ENCODE data around the gene MYO1D.
"Not testable (repeated sequence)": the region's sequence is repeated elsewhere in the genome, so short reads cannot be mapped to it uniquely, and the experiment has no call there.

The MYO1D gene

DNA sequence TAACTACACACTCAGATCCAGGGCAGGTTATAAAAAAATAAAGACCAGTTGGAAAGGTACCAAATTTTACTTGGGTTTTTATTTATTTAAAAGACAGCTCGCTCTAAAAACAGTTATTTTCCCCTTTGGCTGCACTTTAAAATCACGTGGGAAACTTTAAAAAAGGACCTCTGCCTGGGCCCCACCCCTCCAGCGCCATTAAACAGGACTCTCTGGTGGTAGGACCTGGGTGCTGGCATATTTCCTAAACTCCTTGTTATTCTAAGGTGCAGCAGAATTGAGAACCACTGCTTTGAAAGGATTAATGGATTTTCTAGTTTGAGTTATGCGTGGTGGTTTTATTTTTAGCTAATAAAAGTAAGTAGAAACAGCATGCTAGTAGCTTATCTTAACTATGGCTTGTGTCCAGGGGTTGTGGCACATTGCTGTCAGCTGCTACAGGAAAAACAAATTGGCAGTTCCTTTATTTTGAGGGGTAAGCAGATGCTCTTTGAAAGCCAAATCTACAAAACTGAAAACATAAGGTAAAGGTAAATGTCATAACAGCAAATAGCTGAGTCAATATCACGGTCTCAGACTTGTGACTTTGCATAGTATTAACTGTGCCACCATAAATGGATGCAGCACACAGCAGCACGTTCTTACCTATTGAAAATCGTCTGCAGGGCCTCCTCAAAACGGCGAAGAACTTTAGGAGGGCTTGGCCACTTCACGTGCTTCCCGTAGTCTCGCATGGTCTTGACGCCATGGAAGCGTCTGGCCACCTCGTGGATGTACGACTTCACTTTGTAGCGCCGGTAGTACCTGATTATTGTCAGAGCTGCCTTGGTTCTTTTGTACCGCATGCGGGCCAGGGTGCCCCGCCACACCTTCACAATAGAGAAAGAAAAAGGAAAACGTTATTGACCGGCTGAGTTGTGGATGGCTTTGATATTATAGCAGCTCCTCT is 218.2 kb downstream of the MYO1D start:
- H3K4me3 ChIP-seq (ENCODE audit: low read depth, low read length), result no peak overlapping the region
- DNase-seq (ENCODE audit: low read depth), result no peak

DNA sequence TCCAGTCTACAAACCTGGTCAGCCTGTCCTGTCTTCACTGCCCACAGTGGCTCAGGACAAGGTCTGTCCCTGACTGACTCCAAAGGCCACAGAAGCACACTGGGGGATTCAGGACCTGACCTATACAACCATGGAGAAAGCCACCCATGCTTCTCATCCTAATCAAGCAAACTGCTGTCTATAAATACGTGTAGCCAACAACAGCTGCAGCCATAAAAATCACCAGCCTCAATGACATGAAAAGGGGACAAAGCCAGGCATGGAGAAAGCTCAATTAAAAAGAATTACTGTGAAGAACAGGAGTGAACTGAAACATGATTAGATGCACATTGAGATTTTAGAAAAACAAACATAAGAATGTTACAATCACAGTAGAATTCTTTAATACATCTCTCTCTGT is 220.0 kb downstream of the MYO1D start:
- no peak overlapping the region for H3K4me3 ChIP-seq (ENCODE audit: low read depth, low read length)
- DNase-seq (ENCODE audit: low read depth), result no peak

DNA sequence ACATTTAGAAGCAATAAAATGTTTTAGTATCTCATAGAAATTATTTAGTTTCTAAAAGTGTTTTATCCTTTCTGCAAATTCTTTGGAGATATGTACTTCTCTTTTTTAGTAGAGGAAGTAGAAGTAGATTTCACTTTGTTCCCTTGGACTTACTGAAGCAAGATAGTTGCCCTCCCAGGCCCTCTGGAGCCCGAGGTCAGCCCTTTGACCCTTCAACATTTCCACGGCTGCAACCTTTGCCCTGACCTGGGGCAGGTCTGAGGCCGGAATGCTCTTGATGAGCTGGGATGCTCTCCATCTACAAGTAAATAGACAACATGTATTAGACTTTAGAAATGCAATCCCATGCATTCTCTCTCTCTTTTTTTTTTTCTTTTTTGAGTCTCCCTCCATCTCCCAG is 222.6 kb downstream of the MYO1D start:
- H3K4me3 ChIP-seq (ENCODE audit: low read depth, low read length), result no peak overlapping the region
- no peak for DNase-seq (ENCODE audit: low read depth)

DNA sequence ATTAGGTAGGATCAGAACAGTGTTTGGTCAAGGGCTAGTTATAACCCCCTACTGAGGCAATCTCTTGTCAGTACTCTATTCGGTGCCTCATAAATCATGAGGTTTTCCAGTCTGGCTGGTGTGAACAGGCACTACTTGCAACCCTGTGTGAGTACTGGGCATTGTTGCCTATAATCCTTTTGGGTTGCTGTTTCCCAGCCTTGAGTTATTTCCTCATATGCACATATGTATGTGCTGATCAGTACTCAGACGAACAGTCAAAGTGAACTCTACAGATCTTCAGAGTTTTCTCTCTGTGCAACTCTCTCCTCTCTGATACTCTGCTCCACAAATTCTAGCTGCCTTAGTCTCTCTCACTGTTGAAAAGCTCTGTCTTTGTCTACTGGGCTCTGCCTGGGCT is 225.8 kb downstream of the MYO1D start:
- DNase-seq (ENCODE audit: low read depth), result no peak
- no peak overlapping the region for H3K4me3 ChIP-seq (ENCODE audit: low read depth, low read length)

DNA sequence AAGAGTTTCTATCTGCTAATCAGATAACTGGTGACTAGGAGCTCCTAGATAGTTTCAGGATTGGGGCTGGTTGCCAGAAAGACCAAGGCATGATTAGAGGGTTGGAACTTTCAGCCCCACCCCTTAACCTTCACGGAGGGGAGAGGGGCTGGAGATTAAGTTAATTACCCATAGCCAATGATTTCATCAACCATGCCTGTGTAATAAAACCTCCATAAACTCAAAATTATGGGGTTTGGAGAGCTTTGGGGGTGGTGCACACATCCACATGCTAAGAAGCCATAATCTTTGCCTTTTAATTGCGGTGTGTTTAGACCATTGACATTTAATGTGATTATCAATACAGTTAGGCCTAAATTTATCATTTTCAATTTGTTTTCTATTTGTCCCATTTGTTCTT is 228.5 kb downstream of the MYO1D start:
- DNase-seq (ENCODE audit: low read depth), result no peak
- no peak overlapping the region for H3K4me3 ChIP-seq (ENCODE audit: low read depth, low read length)

DNA sequence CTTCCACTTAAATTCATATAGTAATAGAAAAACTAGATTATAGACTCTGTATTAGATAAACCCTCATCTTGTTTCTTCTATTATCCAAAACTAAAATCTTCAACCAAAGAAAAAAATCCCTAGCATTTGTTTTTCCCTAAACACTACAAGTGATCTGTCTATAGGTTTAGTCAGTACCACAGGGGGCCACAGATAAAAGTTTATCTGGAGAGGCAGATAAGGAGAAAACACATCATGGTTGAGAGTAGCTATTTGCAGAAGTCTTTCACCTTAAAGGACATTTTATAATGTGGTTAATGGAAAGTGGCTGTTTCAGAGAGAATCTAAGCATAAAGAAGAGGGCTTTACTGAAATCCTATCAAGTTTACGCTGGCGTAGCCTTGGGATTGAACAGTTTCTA is 230.0 kb downstream of the MYO1D start:
- no peak overlapping the region for H3K4me3 ChIP-seq (ENCODE audit: low read depth, low read length)

DNA sequence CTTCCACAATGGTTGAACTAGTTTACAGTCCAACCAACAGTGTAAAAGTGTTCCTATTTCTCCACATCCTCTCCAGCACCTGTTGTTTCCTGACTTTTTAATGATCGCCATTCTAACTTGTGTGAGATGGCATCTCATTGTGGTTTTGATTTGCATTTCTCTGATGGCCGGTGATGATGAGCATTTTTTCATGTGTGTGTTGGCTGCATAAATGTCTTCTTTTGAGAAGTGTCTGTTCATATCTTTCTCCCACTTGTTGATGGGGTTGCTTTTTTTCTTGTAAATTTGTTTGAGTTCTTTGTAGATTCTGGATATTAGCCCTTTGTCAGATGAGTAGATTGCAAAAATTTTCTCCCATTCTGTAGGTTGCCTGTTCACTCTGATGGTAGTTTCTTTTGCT is 235.4 kb downstream of the MYO1D start:
- not testable (repeated sequence) for DNase-seq (ENCODE audit: low read depth); H3K4me3 ChIP-seq (ENCODE audit: low read depth, low read length)

More for the DNA sequence above, 230.0 kb downstream of the MYO1D start:
- no peak for DNase-seq (ENCODE audit: low read depth)

DNA sequence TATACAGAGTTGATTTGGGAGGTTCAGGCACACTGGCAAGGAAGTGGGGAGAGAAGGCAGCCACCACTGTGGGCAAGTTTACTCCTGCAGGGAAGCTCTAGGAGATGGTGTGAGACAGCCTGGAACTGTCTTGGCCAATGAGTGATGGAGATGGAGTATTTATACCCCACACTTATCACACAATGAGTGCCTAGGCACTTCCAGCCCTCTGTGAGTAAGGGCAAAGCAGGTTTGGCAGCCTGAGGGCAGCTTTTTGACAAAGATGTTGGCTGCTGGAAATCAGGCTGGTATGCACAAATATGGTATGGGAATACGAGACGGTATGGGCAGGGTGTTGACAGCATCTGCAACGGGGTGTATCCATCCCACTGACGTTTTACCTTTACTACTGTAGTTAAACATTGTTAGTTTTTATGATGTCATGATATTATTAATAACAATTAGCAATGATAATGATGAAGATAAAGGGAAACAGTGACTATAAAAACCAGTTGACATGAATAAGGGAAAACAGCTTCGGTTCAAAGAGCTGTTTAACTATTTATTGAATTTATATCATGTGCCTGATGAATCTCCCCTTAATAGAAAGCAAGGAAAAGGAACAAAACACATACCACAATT is 240.2 kb downstream of the MYO1D start:
- H3K4me3 ChIP-seq (ENCODE audit: low read depth, low read length), result no peak overlapping the region
- DNase-seq (ENCODE audit: low read depth), result no peak

DNA sequence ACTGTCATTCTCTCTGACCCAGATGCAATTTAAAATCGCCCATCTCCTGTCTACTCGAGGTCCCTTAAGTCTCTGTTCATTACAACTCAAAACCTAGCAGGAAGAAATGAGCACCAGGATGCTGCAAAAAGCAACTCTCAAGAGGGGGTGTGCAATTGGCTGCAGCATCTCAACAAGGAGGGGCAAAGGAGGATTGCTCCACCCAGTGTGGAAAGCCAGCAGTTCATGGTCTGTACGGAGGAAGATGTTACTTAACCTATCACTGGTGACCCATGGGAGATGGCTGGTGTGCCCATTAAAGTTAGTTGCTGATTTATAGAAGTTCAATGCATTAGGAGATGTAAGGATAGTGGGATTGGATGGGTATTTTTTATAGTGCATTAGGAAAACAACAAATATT is 242.8 kb downstream of the MYO1D start:
- no peak for DNase-seq (ENCODE audit: low read depth)
- H3K4me3 ChIP-seq (ENCODE audit: low read depth, low read length), result no peak overlapping the region

DNA sequence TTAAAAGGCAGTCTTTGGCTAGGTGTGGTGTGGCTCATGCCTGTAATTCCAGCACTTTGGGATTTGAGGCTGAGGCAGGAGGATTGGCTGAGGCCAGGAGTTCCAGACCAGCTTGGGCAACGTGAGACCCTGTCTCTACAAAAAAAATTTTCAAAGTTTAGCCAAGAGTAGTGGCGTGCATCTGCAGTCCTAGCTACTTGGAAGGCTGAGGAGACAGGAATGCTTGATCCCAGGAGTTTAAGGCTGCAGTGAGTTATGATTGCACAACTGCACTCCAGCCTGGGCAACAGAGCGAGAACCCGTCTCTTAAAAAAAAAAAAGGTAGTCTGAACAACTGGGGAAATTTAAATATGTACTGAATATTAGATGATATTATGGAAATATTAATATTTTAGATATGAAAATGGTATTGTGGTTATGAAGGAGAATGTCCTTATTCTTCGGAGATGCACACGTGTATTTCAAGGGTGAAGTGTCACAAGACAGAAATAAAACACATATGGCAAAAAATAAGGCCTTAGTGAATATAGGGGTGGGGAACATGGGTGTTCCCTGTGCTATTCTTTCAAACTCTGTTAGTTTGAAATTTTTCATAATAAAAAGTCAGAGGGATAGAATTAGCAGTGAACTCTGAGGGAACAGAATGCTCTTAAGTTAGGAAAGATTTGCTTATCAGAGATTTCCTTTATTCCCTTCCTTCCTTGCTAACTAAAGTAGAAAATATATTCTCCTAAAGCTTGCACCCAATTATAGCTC is 245.4 kb downstream of the MYO1D start:
- no peak for DNase-seq (ENCODE audit: low read depth)

DNA sequence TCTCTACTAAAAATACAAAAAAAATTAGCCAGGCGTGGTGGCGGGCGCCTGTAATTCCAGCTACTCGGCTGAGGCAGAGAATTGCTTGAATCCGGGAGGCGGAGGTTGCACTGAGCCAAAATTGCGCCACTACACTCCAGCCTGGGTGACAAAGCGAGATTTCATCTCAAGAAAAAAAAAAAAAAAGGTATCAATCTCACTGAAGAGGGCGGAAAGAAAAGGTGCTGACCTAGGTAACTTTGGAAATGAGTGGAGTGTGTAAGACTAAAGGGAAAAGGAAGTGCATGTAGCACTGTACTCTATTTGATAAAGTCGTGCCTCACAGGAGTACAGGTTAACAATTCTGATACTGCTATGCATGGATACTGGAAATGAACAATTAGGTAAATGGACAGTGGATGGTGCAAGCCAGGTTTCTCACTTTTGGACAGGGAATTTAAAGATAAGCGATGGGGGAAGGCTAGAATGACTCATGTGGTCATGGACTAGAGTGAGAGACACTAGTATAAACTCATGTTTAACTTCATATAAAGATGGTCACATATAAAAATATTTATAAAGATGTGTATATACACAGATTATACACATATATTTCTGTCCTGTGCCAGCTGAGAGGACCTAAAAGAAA is 247.2 kb downstream of the MYO1D start:
- no peak for DNase-seq (ENCODE audit: low read depth)
- no peak overlapping the region for H3K4me3 ChIP-seq (ENCODE audit: low read depth, low read length)

More for the DNA sequence above, 245.4 kb downstream of the MYO1D start:
- no peak overlapping the region for H3K4me3 ChIP-seq (ENCODE audit: low read depth, low read length)

DNA sequence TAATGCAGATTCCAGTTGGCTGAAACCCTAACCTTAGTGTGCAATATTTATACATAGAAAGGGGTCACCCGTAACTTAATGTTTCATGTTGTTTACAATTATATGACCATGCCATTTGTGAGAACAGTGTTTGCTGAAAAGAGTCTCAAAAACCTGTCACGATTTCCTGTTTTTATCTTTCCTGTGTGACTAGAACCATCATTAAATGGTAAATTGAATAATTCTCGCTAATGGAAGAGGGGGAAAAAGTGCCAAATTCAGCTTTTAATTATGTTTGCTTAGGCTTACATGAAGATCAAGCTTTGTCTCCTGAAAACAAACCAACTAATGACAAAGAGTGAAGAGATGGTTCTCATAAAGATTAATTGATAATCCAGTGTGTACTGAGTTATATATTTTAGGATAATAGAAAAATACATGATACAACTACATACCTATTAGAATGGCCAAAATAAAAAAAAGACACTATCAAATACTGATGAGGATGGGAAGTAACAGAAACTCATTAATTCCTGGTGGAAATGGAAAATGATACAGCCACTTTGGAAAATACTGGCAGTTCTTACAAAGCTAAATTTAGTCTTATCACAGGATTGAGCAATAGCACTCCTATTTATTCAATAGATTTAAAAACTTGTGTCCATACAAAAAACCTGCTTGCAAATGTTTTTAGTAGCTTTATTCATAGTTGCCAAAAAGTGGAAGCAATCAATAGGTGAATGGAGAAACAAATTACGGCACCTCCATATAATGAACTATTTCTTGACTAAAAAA is 248.5 kb downstream of the MYO1D start:
- no peak overlapping the region for H3K4me3 ChIP-seq (ENCODE audit: low read depth, low read length)
- DNase-seq (ENCODE audit: low read depth), result no peak

DNA sequence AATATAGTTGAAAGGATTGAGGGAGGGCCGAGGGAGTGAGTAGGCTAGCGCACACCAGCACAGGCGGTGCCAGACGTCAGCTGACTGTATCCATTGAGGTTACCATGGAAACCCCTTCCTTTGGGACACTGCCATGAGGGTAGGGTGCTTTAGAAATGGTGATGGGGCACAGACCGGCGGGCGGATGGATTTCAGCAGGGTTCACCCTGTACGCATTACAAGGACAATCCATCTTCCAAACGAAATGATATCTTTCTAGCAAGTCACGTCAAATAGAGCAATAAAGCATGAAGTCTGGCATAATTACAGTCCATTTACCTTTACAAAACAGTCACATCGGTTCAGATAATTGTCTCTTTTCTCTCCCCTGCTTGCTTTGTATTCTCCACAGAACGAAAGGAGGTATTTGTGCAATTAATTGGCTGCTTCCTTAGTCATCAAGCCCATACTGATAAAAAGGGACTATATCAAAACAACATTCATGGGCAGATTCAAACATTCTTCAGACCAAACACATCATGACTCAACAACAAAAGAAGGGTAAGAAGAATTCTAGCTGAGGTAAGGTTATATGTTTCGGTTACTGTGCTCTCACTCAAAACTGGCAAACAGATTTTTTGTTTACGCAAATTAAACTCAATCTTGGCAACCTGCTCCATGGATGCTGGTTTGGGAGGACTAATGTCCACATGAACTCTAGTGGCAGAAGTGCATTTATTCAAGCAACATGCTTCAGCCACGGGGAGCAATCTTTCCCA is 249.5 kb downstream of the MYO1D start:
- H3K4me3 ChIP-seq (ENCODE audit: low read depth, low read length), result no peak overlapping the region
- no peak for DNase-seq (ENCODE audit: low read depth)

DNA sequence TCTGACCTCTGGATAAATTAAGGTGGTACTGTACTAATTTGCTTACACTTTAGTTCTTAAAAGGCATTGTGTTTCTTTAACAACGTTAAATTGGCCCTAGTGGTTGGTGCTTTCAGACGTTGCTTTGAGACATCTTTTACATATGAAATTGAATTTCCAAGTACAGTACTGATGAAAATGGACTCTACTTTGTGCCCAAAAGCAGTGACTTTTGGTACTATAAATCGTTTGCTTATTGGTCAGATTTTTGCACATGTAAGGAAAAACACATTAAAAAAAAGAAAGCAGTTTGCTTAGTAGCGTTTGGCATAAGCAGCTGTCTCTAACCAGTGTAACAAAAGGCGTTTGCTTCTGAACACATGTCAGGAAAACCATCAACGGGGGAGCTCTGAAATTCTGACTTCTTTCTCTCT is 250.5 kb downstream of the MYO1D start:
- H3K4me3 ChIP-seq (ENCODE audit: low read depth, low read length), result no peak overlapping the region
- no peak for DNase-seq (ENCODE audit: low read depth)

DNA sequence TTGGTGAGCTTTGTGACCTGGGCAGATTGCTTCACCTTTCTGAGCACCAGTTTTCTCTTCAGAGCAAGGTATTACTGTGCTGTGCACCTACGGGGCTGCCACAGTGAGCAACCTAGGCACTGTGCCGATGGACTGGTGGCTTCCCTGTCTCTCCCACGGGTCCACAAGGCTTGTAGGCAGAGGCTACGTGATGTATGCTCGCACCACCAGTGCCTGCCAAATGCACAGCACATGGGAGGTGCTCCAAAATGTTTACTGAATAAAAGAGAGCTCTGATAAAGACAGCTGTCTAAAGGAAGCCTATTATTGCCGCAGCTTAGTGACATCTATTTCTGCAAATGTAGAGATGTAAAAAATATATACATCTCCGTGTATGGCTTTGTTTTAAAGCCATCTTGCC is 251.0 kb downstream of the MYO1D start:
- no peak overlapping the region for H3K4me3 ChIP-seq (ENCODE audit: low read depth, low read length)
- no peak for DNase-seq (ENCODE audit: low read depth)

DNA sequence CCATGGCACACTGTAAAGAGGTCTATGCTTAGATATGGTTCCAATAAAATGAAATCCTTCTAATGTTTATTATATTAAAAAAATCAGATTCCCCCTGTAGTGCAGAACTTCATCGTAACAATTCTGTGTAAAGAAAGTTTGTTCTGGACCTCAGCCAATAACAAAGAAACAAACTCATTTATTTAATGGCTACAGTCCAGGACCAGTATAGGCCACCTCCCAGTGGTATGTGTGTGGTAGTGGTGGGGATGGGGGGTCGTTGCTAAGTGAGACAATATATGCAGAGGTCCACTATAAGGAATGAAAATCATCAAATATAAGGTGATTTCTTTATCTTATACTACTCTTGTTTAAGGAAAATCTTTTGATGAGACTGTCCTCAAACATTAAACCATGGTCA is 253.7 kb downstream of the MYO1D start:
- no peak for DNase-seq (ENCODE audit: low read depth)
- no peak overlapping the region for H3K4me3 ChIP-seq (ENCODE audit: low read depth, low read length)

DNA sequence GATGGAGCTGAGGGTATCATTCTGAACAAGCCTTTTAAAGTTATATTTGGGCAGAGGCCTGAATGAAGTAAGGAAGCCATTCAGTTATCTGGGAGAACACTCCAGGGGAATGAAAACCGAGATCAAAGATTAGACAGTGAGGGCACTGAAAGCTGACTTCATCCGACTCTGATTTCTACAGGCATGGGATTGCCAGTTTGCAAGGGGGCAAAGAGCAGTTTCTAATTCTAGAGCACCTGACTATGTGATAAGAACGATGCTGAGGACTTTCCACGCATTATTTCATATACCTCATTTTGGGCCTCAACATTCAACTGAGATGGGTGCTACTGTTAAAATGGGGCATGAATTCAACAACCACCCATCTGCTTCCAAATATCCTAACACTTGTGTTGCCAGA is 254.4 kb downstream of the MYO1D start:
- no peak for DNase-seq (ENCODE audit: low read depth)
- H3K4me3 ChIP-seq (ENCODE audit: low read depth, low read length), result no peak overlapping the region

DNA sequence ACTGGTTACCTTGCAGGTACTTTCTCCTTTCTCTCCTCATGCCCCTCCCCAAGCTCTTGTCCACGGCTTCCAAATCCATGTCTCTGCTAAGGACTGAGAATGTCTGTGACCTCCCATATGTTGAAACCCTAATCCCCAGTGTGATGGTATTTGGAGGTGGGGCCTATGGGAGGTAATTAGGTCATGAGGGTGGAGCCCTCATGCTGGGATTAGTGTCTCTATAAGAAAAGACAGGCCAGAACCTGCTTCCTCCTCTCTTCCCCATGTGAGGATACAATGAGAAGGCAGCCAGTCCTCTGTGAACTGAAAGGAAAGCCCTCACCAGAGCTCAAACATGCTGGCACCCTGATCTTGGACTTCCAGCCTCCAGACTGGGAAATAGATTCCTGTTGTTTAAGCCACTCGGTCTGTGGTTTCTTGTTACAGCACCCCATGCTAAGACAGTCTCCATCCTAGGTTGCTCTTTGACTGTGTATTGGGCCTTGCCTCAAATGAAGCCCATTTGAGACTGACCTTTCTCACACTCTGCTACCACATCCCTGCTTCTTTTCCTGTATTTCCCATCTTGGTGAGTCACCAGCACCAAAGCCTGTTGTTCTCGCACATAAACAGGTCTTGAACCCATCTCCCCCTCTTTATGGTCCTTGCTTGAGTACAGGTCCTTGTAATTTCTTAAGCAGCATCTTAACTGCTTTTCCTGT is 255.2 kb downstream of the MYO1D start:
- no peak overlapping the region for H3K4me3 ChIP-seq (ENCODE audit: low read depth, low read length)
- DNase-seq (ENCODE audit: low read depth), result no peak

All from skeletal muscle cell (primary cell).